T-cell (primary cell): ENCODE data around the gene CNKSR1. TPM values are rescaled to one million over a fixed set of nuclear protein-coding genes. Genes with fewer than 3 reads are reported as not detected.

ENCODE experiments used
- ATAC-seq, 4 experiments: fragments of 200-7000 bp in 3 of 4; fragments of 150-1000 bp in 1 of 4; cut with Tn5 transposase; replicated peaks in 1 of 4; 1 replicate in 3 of 4; 2 replicates in 1 of 4; pipeline ENCODE4 v1.10.0; 2021; ENCODE audit warnings: moderate library complexity in 3 of 4, mild to moderate bottlenecking in 2 of 4, moderate number of reproducible peaks in 1 of 4
- CTCF ChIA-PET, 2 donors: fragments of 300-600 bp; sonication (Branson Sonifier 250); formaldehyde crosslinking; loops; one replicate each; lab custom pipeline; 2022; ENCODE audit warnings: antibody characterized with exemption in 2 of 2; lab: Charles Lee
- POLR2A ChIA-PET, 2 donors: fragments of 300-600 bp; sonication (Branson Sonifier 250); formaldehyde crosslinking; loops; one replicate each; lab custom pipeline; 2022; ENCODE audit warnings: antibody characterized with exemption in 2 of 2; lab: Charles Lee
- DNase-seq, 35 experiments: peaks; one replicate each; pipeline versions ENCODE4 v3.0.0 to v3.0.0-alpha.2; 2013 to 2023
- H3K27ac ChIP-seq: one replicate; pipeline ENCODE4 v1.5.1; 2013; ENCODE audit warnings: low read length
- H3K27me3 ChIP-seq, 2 experiments: replicated peaks in 1 of 2; 1 replicate in 1 of 2; 2 replicates in 1 of 2; pipeline versions ENCODE4 v1.6.1 to v1.7.0; 2013; ENCODE audit warnings: low read length in 1 of 2, mixed read lengths in 1 of 2; ENCODE audit not compliant: control insufficient read depth in 2 of 2, insufficient read depth in 2 of 2; ENCODE audit errors: extremely low read depth in 1 of 2
- H3K36me3 ChIP-seq, 2 donors: 1 replicate in 1 of 2; 2 replicates in 1 of 2; pipeline versions ENCODE4 v1.6.1 to v1.7.0; 2013; ENCODE audit warnings: low read length in 1 of 2; ENCODE audit not compliant: control insufficient read depth in 2 of 2, insufficient read depth in 1 of 2; ENCODE audit errors: extremely low read depth in 1 of 2
- H3K4me1 ChIP-seq, 2 experiments: 1 replicate in 1 of 2; 2 replicates in 1 of 2; pipeline versions ENCODE4 v1.6.1 to v1.7.0; 2013; ENCODE audit warnings: low read length in 2 of 2, mixed read lengths in 1 of 2; ENCODE audit not compliant: insufficient read depth in 2 of 2, control insufficient read depth in 1 of 2; ENCODE audit errors: extremely low read depth in 1 of 2
- H3K4me3 ChIP-seq, 2 donors: 1 replicate in 1 of 2; 2 replicates in 1 of 2; pipeline versions ENCODE4 v1.5.1 to v1.7.0; 2013; ENCODE audit warnings: mild to moderate bottlenecking in 2 of 2, low read length in 1 of 2, moderate library complexity in 1 of 2; ENCODE audit not compliant: control insufficient read depth in 1 of 2; ENCODE audit errors: extremely low read depth in 1 of 2
- H3K9me3 ChIP-seq: 2 replicates; pipeline ENCODE4 v1.7.0; 2013
- H3K27ac Mint-ChIP-seq, 2 donors: one replicate each; pipeline ENCODE4 v1.8.0; 2020 to 2021; ENCODE audit warnings: mild to moderate bottlenecking in 2 of 2, mixed read lengths in 2 of 2
- H3K27me3 Mint-ChIP-seq, 2 donors: one replicate each; pipeline ENCODE4 v1.8.0; 2021 to 2022; ENCODE audit warnings: mixed read lengths in 2 of 2
- H3K36me3 Mint-ChIP-seq: one replicate; pipeline ENCODE4 v1.8.0; 2021; ENCODE audit warnings: mixed read lengths
- H3K4me1 Mint-ChIP-seq, 3 donors: one replicate each; pipeline ENCODE4 v1.8.0; 2020 to 2022; ENCODE audit warnings: mixed read lengths in 3 of 3, mild to moderate bottlenecking in 1 of 3
- H3K4me3 Mint-ChIP-seq, 3 donors: one replicate each; pipeline ENCODE4 v1.8.0; 2020 to 2022; ENCODE audit warnings: mild to moderate bottlenecking in 3 of 3, mixed read lengths in 3 of 3, moderate library complexity in 3 of 3
- H3K9me3 Mint-ChIP-seq, 3 donors: one replicate each; pipeline ENCODE4 v1.8.0; 2020 to 2022; ENCODE audit warnings: mixed read lengths in 3 of 3
- WGBS: methylation state at CpG from one replicate; pipeline ENCODE4 v1.1.5; 2013; ENCODE audit warnings: missing lambda C conversion rate; ENCODE audit not compliant: insufficient coverage; 5-methylcytosine and 5-hydroxymethylcytosine counted together
- total RNA-seq, 35 experiments: library from RNA in 6 of 35; stranded (reverse) in 6 of 35; fragments of 120-200 nt in 1 of 35; gene quantifications; one replicate each; pipeline versions ENCODE4 v1.2.1 to v1.2.4 and lab custom pipeline; 2013 to 2026

CNKSR1 gene
- total RNA-seq, 5 donors from 2014 or later (not counting 1 experiment from before 2014, with no cell fraction given), result 2.9 to 6.8 (median 3.6) TPM

GRCh38 chr1:26188477-26188876 is 11.2 kb downstream of the CNKSR1 start:
- Histone ChIP-seq H3K36me3 (peaks cover 0 to 2% of the 10 kb centered on the region in 2 donors), H3K9me3 (no peaks in the 10 kb centered on the region), H3K27ac (no peak overlapping the region), H3K4me1 (peaks cover 0 to 7% of the 10 kb centered on the region in 2 experiments), H3K27me3 (peaks cover 0 to 6% of the 10 kb centered on the region in 2 experiments), H3K4me3 (no peak overlapping the region)
- DNase-seq (no peak), ATAC-seq (no peak)
- no peaks in the 10 kb centered on the region for H3K27me3 Mint-ChIP-seq
- ChIA-PET CTCF (interaction anchor here in 1 of 2 donors (1.2 kb wide), 1 partner anchor 47 kb away, joined by 3 read pairs; no protein-coding TSS in a partner anchor), POLR2A (interaction anchor here in 1 of 2 donors (0.5 kb wide), 1 partner anchor 29 kb away, joined by 8 read pairs; no protein-coding TSS in a partner anchor)
- WGBS, result 100% methylated on average over 2 of the region's 8 CpGs
- no peaks in the 10 kb centered on the region for H3K9me3 Mint-ChIP-seq
- H3K4me1 Mint-ChIP-seq, result peaks cover 0 to 15% (median 7%) of the 10 kb centered on the region in 3 donors
- H3K27ac Mint-ChIP-seq, result no peak overlapping the region
- H3K36me3 Mint-ChIP-seq, result no peaks in the 10 kb centered on the region
- H3K4me3 Mint-ChIP-seq, result no peak overlapping the region

GRCh38 chr1:26189331-26189730 is 12.0 kb downstream of the CNKSR1 start:
- Mint-ChIP-seq H3K27ac (no peak overlapping the region), H3K9me3 (no peaks in the 10 kb centered on the region), H3K36me3 (no peaks in the 10 kb centered on the region), H3K4me1 (peaks cover 0 to 15% (median 10%) of the 10 kb centered on the region in 3 donors), H3K4me3 (no peak overlapping the region), H3K27me3 (no peaks in the 10 kb centered on the region)
- 70% methylated on average over 2 of the region's 6 CpGs for WGBS
- Histone ChIP-seq H3K36me3 (peaks cover 0 to 2% of the 10 kb centered on the region in 2 donors), H3K27ac (no peak overlapping the region), H3K4me1 (peaks cover 0 to 7% of the 10 kb centered on the region in 2 experiments), H3K27me3 (peaks cover 0 to 2% of the 10 kb centered on the region in 2 experiments), H3K9me3 (no peaks in the 10 kb centered on the region), H3K4me3 (no peak overlapping the region)
- ATAC-seq (no peak), DNase-seq (no peak)
- POLR2A ChIA-PET, result no interaction called here
- CTCF ChIA-PET, result interaction anchor here (1.0 to 1.2 kb wide), 2 partner anchors 45 to 46 kb away, joined by 3 to 4 read pairs; partner anchors contain the start of gene CEP85 (in 1 of the 2)

GRCh38 chr1:26189751-26190275 is 12.5 kb downstream of the CNKSR1 start:
- Mint-ChIP-seq H3K36me3 (no peaks in the 10 kb centered on the region), H3K27ac (no peak overlapping the region), H3K4me1 (peaks cover 0 to 15% (median 10%) of the 10 kb centered on the region in 3 donors), H3K9me3 (no peaks in the 10 kb centered on the region), H3K4me3 (no peak overlapping the region), H3K27me3 (no peaks in the 10 kb centered on the region)
- Histone ChIP-seq H3K27me3 (peaks cover 0 to 2% of the 10 kb centered on the region in 2 experiments), H3K27ac (no peak overlapping the region), H3K9me3 (no peaks in the 10 kb centered on the region), H3K4me1 (peaks cover 0 to 7% of the 10 kb centered on the region in 2 experiments), H3K4me3 (no peak overlapping the region), H3K36me3 (peaks cover 0 to 2% of the 10 kb centered on the region in 2 donors)
- DNase-seq, result no peak
- CTCF ChIA-PET, result interaction anchor here in 1 of 2 donors (1.0 kb wide), 1 partner anchor 44 kb away, joined by 4 read pairs; the partner anchor contains the start of gene CEP85
- ATAC-seq, result no peak
- POLR2A ChIA-PET, result no interaction called here
- WGBS, result no CpG with 5 or more reads among the region's 7 CpGs

GRCh38 chr1:26190373-26190987 is 13.2 kb downstream of the CNKSR1 start, which contains the start of gene CATSPER4:
Gene CATSPER4 (plus strand): TSS chr1:26190602. CDS start chr1:26190628, 26 bp downstream.
- no peak within 1 kb of the TSS for H3K4me3 ChIP-seq
- ChIA-PET CTCF (interaction anchor here in 1 of 2 donors (0.6 kb wide), 1 partner anchor 130 kb away, joined by 4 read pairs; no protein-coding TSS in a partner anchor), POLR2A (no interaction called here)
- no peaks in the 10 kb centered on the region for H3K9me3 ChIP-seq
- Mint-ChIP-seq H3K4me1 (peaks cover 0 to 15% (median 10%) of the 10 kb centered on the region in 3 donors), H3K27me3 (peaks cover 0 to 2% of the 10 kb centered on the region in 2 donors), H3K9me3 (no peaks in the 10 kb centered on the region), H3K4me3 (no peak within 1 kb of the TSS), H3K27ac (no peak within 1 kb of the TSS), H3K36me3 (no peaks in the 10 kb centered on the region)
- peaks cover 0 to 2% of the 10 kb centered on the region in 2 experiments for H3K27me3 ChIP-seq
- H3K27ac ChIP-seq, result no peak within 1 kb of the TSS
- DNase-seq, result peak in 3 of 35 experiments; percentile 7 to 39 (median 10)
- 76% methylated on average over 11 of the region's 16 CpGs for WGBS
- H3K36me3 ChIP-seq, result peaks cover 0 to 2% of the 10 kb centered on the region in 2 donors
- peak in 2 of 4 experiments; percentile 46 to 53 for ATAC-seq
- peaks cover 0 to 7% of the 10 kb centered on the region in 2 experiments for H3K4me1 ChIP-seq

GRCh38 chr1:26191739-26192138 is 14.4 kb downstream of the CNKSR1 start:
- Mint-ChIP-seq H3K4me3 (no peak overlapping the region), H3K27me3 (peaks cover 0 to 2% of the 10 kb centered on the region in 2 donors), H3K9me3 (no peaks in the 10 kb centered on the region), H3K4me1 (peaks cover 0 to 15% (median 10%) of the 10 kb centered on the region in 3 donors), H3K36me3 (no peaks in the 10 kb centered on the region), H3K27ac (peak overlapping the region in 1 of 2 donors; percentile 6)
- ChIA-PET CTCF (interaction anchor here in 1 of 2 donors (0.6 to 0.7 kb wide), 2 partner anchors 127 to 834 kb away, joined by 3 to 5 read pairs; no protein-coding TSS in a partner anchor), POLR2A (interaction anchor here in 1 of 2 donors (0.7 kb wide), 1 partner anchor 19 kb away, joined by 3 read pairs; no protein-coding TSS in a partner anchor)
- Histone ChIP-seq H3K4me1 (peaks cover 0 to 7% of the 10 kb centered on the region in 2 experiments), H3K36me3 (no peaks in the 10 kb centered on the region), H3K4me3 (no peak overlapping the region), H3K9me3 (no peaks in the 10 kb centered on the region), H3K27me3 (peaks cover 0 to 2% of the 10 kb centered on the region in 2 experiments), H3K27ac (no peak overlapping the region)
- DNase-seq (no peak), ATAC-seq (no peak)
- 0% methylated on average over 3 of the region's 3 CpGs for WGBS

GRCh38 chr1:26195805-26196204 is 18.5 kb downstream of the CNKSR1 start:
- H3K27ac Mint-ChIP-seq, result no peak overlapping the region
- H3K36me3 Mint-ChIP-seq, result no peaks in the 10 kb centered on the region
- no peak for ATAC-seq
- H3K36me3 ChIP-seq, result no peaks in the 10 kb centered on the region
- no peak overlapping the region for H3K4me3 ChIP-seq
- ChIA-PET CTCF (interaction anchor here in 1 of 2 donors (0.7 to 0.9 kb wide), 2 partner anchors 39 to 112 kb away, joined by 4 to 8 read pairs; partner anchors contain the start of gene CEP85), POLR2A (no interaction called here)
- no peak overlapping the region for H3K27ac ChIP-seq
- no peak for DNase-seq
- H3K27me3 ChIP-seq, result peaks cover 0 to 16% of the 10 kb centered on the region in 2 experiments
- H3K4me3 Mint-ChIP-seq, result no peak overlapping the region
- no CpG with 5 or more reads among the region's 3 CpGs for WGBS
- H3K4me1 ChIP-seq, result peaks cover 0 to 13% of the 10 kb centered on the region in 2 experiments
- peaks cover 0 to 2% of the 10 kb centered on the region in 2 donors for H3K27me3 Mint-ChIP-seq
- no peaks in the 10 kb centered on the region for H3K9me3 ChIP-seq
- peaks cover under 1 to 23% (median 21%) of the 10 kb centered on the region in 3 donors for H3K4me1 Mint-ChIP-seq
- H3K9me3 Mint-ChIP-seq, result no peaks in the 10 kb centered on the region
